B cell (primary cell): ENCODE results near the gene MFSD6L. TPM values are rescaled to one million over a fixed set of nuclear protein-coding genes. Genes with fewer than 3 reads are reported as not detected.

Experiments used
- ATAC-seq: fragments of 200-7000 bp; cut with Tn5 transposase; one replicate; pipeline ENCODE4 v1.10.0; 2021; ENCODE audit warnings: low read depth, mild to moderate bottlenecking, moderate number of reproducible peaks, moderate library complexity
- CTCF ChIA-PET: fragments of 350-600 bp; sonication (Branson Sonifier 250); formaldehyde crosslinking; loops from one replicate; lab custom pipeline; 2021; ENCODE audit warnings: antibody characterized with exemption, inconsistent platforms; lab: Charles Lee
- POLR2A ChIA-PET: fragments of 350-600 bp; sonication (Branson Sonifier 250); formaldehyde crosslinking; loops from one replicate; lab custom pipeline; 2021; ENCODE audit warnings: antibody characterized with exemption; lab: Charles Lee
- DNase-seq: peaks from one replicate; pipeline ENCODE4 v3.0.0; 2013
- H2AFZ ChIP-seq: 2 replicates; pipeline ENCODE4 v1.6.1; 2012; ENCODE audit warnings: mild to moderate bottlenecking, low read depth, low read length; ENCODE audit not compliant: insufficient read depth, poor library complexity, severe bottlenecking
- H3K27ac ChIP-seq, 2 donors: 1 replicate in 1 of 2; 2 replicates in 1 of 2; pipeline ENCODE4 v1.5.1; 2012 to 2013; ENCODE audit warnings: low read length in 2 of 2, mild to moderate bottlenecking in 2 of 2, moderate library complexity in 1 of 2
- H3K27me3 ChIP-seq, 4 experiments: fragments of 200-600 bp in 1 of 4; sonication (generic) in 1 of 4; replicated peaks in 1 of 4; 1 replicate in 2 of 4; 2 replicates in 2 of 4; pipeline versions ENCODE4 v1.6.1 to v1.7.0; 2013 to 2016; ENCODE audit warnings: low read length in 3 of 4, mild to moderate bottlenecking in 2 of 4, mixed read lengths in 1 of 4, moderate library complexity in 1 of 4; ENCODE audit not compliant: insufficient read depth in 4 of 4, control insufficient read depth in 3 of 4; ENCODE audit errors: control extremely low read depth in 1 of 4
- H3K36me3 ChIP-seq, 2 experiments: replicated peaks in 1 of 2; 1 replicate in 1 of 2; 2 replicates in 1 of 2; pipeline versions ENCODE4 v1.6.1 to v1.7.1; 2013; ENCODE audit warnings: low read length in 1 of 2; ENCODE audit not compliant: insufficient read depth in 2 of 2, control insufficient read depth in 1 of 2; ENCODE audit errors: control extremely low read depth in 1 of 2, extremely low read depth in 1 of 2
- H3K4me1 ChIP-seq, 2 donors: fragments of 200-600 bp in 1 of 2; sonication (generic) in 1 of 2; 1 replicate in 1 of 2; 2 replicates in 1 of 2; pipeline versions ENCODE4 v1.5.1 to v1.6.1; 2013 to 2017; ENCODE audit warnings: low read length in 2 of 2; ENCODE audit not compliant: control insufficient read depth in 2 of 2, insufficient read depth in 2 of 2
- H3K4me2 ChIP-seq: replicated peaks from 2 replicates; pipeline ENCODE3; 2012; ENCODE audit warnings: mild to moderate bottlenecking, low read depth, low read length; ENCODE audit not compliant: poor library complexity, severe bottlenecking
- H3K4me3 ChIP-seq, 5 experiments: fragments of 200-600 bp in 1 of 5; sonication (generic) in 1 of 5; 1 replicate in 3 of 5; 2 replicates in 2 of 5; pipeline versions ENCODE4 v1.5.1 to v1.7.0; 2011 to 2016; ENCODE audit warnings: low read length in 4 of 5, mild to moderate bottlenecking in 4 of 5, low read depth in 2 of 5, control low read depth in 1 of 5, moderate library complexity in 1 of 5; ENCODE audit not compliant: insufficient read depth in 1 of 5; ENCODE audit errors: control extremely low read depth in 1 of 5, extremely low read depth in 1 of 5
- H3K79me2 ChIP-seq: fragments of 200-600 bp; sonication (generic); one replicate; pipeline ENCODE4 v1.6.0; 2016; ENCODE audit warnings: low read length; ENCODE audit not compliant: control insufficient read depth, insufficient read depth
- H3K9ac ChIP-seq: fragments of 200-600 bp; sonication (generic); 2 replicates; pipeline ENCODE4 v1.6.1; 2017; ENCODE audit warnings: mild to moderate bottlenecking, low read length, moderate library complexity
- H3K9me3 ChIP-seq, 3 donors: one replicate each; pipeline versions ENCODE4 v1.6.1 to v1.7.1; 2013; ENCODE audit warnings: low read length in 2 of 3; ENCODE audit not compliant: control insufficient read depth in 2 of 3, insufficient read depth in 1 of 3; ENCODE audit errors: control extremely low read depth in 1 of 3
- H4K20me1 ChIP-seq: 2 replicates; pipeline ENCODE4 v1.6.0; 2012; ENCODE audit warnings: mild to moderate bottlenecking, low read length; ENCODE audit not compliant: insufficient read depth, control insufficient read depth, poor library complexity, severe bottlenecking
- H3K27ac Mint-ChIP-seq: one replicate; pipeline ENCODE4 v1.8.0; 2021; ENCODE audit warnings: mixed read lengths
- H3K27me3 Mint-ChIP-seq: one replicate; pipeline ENCODE4 v1.8.0; 2021; ENCODE audit warnings: mixed read lengths
- H3K4me1 Mint-ChIP-seq: one replicate; pipeline ENCODE4 v1.8.0; 2021; ENCODE audit warnings: mixed read lengths
- H3K4me3 Mint-ChIP-seq: one replicate; pipeline ENCODE4 v1.8.0; 2021; ENCODE audit warnings: mixed read lengths
- H3K9me3 Mint-ChIP-seq: one replicate; pipeline ENCODE4 v1.8.0; 2022; ENCODE audit warnings: mixed read lengths; ENCODE audit not compliant: insufficient read depth
- CTCF ChIP-seq: fragments of 200-600 bp; IDR thresholded peaks from one replicate; pipeline ENCODE4 v1.8.0; 2022; ENCODE audit warnings: antibody characterized with exemption, mild to moderate bottlenecking
- EZH2 ChIP-seq: IDR thresholded peaks from 2 replicates; pipeline ENCODE4 v1.6.1; 2012; ENCODE audit warnings: borderline replicate concordance, low read depth, mild to moderate bottlenecking, moderate library complexity, low read length; ENCODE audit not compliant: insufficient read depth, poor library complexity, severe bottlenecking
- WGBS: methylation state at CpG from one replicate; pipeline ENCODE4 v1.1.5; 2013; ENCODE audit warnings: missing lambda C conversion rate; ENCODE audit not compliant: insufficient coverage; 5-methylcytosine and 5-hydroxymethylcytosine counted together
- intact Hi-C: fragments of 100-400 bp; cut with micrococcal nuclease; formaldehyde crosslinking; loops from one replicate; pipeline ENCODE4 v1.10.0; 2022
- polyA plus RNA-seq: library from polyadenylated mRNA; depleted of rRNA; stranded (reverse); fragments of >200 nt; gene quantifications from 2 replicates; pipeline ENCODE4 v1.2.3, GENCODE V29; 2012
- total RNA-seq, 2 donors: library from RNA; stranded (reverse); fragments of 120-200 nt in 1 of 2; gene quantifications; 1 replicate in 1 of 2; 2 replicates in 1 of 2; pipeline versions ENCODE4 v1.2.3 to v1.2.4, GENCODE V29; 2013 to 2022

The MFSD6L gene
- total and polyA plus RNA-seq, 2 donors (not counting 1 experiment from before 2014, with no cell fraction given) = 0.24 to 0.37 TPM

- WGBS = 96% methylated on average over 2 of the region's 2 CpGs
- Histone ChIP-seq H3K27me3 (peaks cover 0 to 6% (median 0%) of the 10 kb centered on the region in 4 experiments), H3K4me2 (no peak overlapping the region), H3K79me2 (no peaks in the 10 kb centered on the region), H3K9me3 (peaks cover 0 to 7% (median 1%) of the 10 kb centered on the region in 3 donors), H3K4me1 (peaks cover 0 to 5% of the 10 kb centered on the region in 2 donors), H3K36me3 (no peaks in the 10 kb centered on the region), H4K20me1 (no peaks in the 10 kb centered on the region), H3K9ac (no peak overlapping the region), H3K27ac (no peak overlapping the region), H3K4me3 (no peak overlapping the region), H2AFZ (no peak overlapping the region)
- H3K4me3 Mint-ChIP-seq = no peak overlapping the region
- ChIA-PET POLR2A (no interaction called here), CTCF (no interaction called here)
- no peak for ATAC-seq
- TF ChIP-seq EZH2 (no peak), CTCF (no peak)
- H3K9me3 Mint-ChIP-seq = peaks cover 1% of the 10 kb centered on the region
- H3K27ac Mint-ChIP-seq = no peak overlapping the region
- no peak for DNase-seq
- peaks cover 10% of the 10 kb centered on the region for H3K4me1 Mint-ChIP-seq
- intact Hi-C loops = no loop called here
- peaks cover 6% of the 10 kb centered on the region for H3K27me3 Mint-ChIP-seq
Measured at GRCh38 chr17:8791910-8792270, 7.3 kb downstream of the MFSD6L start.

- Histone ChIP-seq H3K27ac (no peak overlapping the region), H3K9ac (no peak overlapping the region), H3K27me3 (peaks cover 0 to 6% (median 0%) of the 10 kb centered on the region in 4 experiments), H3K36me3 (no peaks in the 10 kb centered on the region), H3K9me3 (peaks cover 0 to 7% (median 1%) of the 10 kb centered on the region in 3 donors), H3K4me1 (peaks cover 0 to 5% of the 10 kb centered on the region in 2 donors), H2AFZ (no peak overlapping the region), H3K4me2 (no peak overlapping the region), H3K4me3 (no peak overlapping the region), H3K79me2 (no peaks in the 10 kb centered on the region), H4K20me1 (no peaks in the 10 kb centered on the region)
- Mint-ChIP-seq H3K4me3 (no peak overlapping the region), H3K9me3 (peaks cover 1% of the 10 kb centered on the region), H3K27me3 (peaks cover 6% of the 10 kb centered on the region), H3K27ac (no peak overlapping the region), H3K4me1 (peaks cover 10% of the 10 kb centered on the region)
- DNase-seq (no peak), ATAC-seq (no peak)
- no peak for TF ChIP-seq CTCF
- no peak for TF ChIP-seq EZH2
- no CpG with 5 or more reads among the region's 4 CpGs for WGBS
- ChIA-PET POLR2A (no interaction called here), CTCF (no interaction called here)
- intact Hi-C loops = no loop called here
Measured at GRCh38 chr17:8791248-8791909, 7.8 kb downstream of the MFSD6L start.
